ENCODE results near the gene SLC7A1.

The SLC7A1 gene

DNA sequence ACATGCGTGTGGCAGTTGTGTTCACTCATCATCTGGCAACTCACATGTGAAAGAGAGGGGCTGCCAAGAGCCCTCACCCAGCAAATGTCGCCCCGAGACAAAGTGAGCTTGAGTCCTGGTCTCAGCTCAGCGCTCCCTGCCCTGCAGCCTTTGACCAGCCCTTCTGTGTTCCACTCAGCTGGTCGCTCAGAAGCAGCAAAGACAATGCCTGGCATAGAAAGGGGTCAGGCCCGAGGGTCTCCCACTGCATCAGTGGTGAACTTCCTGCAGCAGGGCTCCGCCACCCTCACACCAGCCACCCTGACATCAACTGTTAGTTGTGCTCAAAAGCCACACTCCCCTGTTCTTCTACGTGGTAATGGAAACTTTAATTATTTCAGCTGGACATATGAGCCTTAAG lies 68.0 kb downstream of the SLC7A1 start:
- no peak for DNase-seq

DNA sequence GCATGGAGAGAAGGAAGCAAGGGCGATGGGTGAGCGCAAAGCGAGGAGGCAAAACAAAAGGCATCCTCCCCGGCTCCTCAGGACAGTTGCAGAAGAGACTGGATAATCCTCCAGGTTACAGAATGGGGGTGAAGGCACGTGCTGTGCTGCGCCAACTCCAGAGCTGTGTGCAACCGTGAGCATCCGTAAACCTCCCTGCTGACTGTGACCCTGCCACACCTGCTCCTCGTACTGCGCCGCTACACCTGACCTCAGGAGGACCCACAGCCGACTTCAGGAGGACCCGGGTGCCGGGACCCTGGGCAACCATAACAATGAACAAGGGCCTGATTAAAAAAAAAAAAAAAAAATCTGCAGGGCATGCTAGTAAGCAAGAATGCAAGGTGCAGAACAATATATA lies 68.7 kb downstream of the SLC7A1 start:
- DNase-seq: no peak

DNA sequence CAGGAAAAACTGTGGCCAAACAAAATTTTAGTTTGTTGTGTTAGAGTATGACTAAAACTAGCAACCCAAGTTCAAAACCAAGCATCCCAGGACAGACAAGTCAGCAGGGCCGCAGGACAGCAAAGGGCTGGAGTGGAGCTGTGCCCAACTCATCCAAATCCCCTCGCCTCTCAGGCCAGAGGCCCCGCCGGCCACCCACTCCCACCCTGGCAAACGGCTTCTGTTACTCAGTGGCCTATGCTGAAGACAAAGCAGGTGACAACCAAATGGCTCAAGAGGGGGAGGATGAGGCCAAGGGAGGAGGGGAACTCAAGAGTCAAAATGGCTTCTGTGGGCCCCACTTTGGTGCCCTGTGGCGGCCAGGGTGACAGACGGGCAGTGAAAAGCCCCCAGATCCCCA lies 69.7 kb downstream of the SLC7A1 start:
- no peak for DNase-seq

DNA sequence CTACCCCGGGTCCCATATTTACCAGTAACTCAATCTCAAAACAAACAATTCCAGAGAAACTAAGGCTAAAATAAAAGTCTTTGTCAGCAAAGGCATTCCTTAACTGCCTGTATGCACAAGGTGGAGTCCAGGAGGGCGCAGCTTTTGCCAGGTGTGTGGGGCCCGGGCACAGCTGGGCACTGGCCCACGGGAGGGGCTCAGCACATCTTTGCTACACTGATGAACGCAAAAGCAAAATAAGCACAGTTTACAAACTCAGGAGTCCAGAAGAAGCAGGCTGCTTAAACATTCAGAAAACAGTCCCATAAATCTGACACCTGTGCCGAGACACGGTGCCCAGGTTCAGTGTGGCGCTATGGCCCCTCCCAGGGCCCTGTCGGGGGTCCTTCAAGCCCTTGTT lies 70.8 kb downstream of the SLC7A1 start:
- DNase-seq: no peak

DNA sequence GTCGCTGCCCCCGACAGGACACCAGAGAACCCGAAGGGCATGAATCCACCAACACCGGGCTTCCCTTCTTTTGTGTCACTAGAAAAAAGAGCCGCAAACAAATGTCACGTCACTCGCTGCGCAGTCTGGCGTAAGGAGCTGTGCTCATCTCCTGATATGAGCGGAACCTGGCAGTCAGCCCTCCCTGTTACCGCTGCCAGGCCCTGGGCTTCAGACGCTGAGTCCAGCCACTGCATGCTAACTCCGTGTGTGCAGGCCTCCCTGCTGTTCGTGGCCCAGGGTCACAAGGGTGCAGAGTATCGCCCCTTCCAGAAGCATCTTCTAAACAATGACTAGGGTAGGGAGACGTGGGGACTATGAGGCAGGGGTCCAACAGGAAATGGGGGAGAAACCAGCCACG lies 71.3 kb downstream of the SLC7A1 start:
- no peak for DNase-seq

DNA sequence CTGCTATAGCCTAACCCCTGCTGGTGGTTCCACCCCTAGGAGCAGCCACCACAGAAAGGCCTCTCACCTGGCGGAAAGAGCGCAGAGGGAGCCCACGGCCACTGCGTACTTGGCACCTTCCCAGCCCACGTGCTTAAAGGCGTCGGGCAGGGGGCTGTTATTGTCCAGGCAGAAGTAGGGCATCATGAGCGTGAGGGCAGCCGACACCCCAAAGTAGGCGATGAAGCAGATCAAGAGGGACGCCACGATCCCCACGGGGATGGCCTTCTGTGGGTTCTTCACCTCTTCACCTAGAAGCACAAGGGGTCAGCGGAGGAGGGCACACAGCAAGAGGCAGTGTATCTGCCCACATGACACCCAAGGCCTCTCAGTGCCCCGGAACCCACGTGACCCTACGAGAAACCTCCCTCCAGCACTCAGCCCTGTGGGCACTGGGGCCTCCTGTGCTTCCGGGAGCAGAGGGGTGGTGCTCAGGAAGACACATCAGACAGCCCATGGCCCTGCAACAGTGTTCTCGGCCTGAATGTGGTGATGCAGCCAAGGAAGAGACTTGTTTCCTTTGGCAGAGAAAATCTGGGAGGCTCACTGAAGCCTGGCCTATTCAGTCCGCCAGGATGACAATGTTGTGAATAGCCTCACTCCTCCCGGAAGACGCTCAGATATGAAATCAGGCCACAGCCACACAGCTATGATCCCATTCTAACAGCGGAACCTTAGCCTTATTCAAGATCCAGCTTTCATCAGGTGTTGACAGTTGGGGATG lies 72.1 kb downstream of the SLC7A1 start:
- no peak for DNase-seq

DNA sequence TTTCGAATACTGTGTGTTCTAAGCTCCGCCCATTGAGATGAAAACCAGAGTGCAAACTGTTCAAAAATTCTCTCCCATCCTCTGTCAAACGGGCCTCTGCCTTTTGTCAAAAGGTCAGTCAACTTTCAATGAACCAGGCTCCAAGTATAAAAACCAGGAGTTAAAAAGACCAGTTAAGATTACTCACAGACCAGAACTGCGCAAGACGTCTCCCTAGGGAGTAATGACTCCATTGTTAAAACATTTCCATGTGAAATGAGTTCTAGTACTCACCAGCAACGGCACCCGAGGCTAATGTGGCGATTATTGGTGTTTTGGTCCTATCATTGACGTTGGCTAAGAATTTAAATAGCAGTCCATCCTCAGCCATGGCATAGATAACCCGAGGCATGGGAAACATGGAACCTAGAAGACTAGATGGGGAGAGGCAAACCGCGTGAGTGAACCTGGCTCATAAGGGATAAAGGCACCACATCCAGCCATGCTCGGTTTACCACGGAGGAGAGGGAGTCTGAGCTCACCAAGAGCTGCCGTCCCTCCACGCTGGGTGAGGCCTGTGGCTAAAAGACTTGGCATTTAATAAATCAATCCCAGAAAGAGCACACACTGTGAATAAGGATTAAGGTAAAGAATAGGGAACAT lies 73.3 kb downstream of the SLC7A1 start:
- no peak for DNase-seq

DNA sequence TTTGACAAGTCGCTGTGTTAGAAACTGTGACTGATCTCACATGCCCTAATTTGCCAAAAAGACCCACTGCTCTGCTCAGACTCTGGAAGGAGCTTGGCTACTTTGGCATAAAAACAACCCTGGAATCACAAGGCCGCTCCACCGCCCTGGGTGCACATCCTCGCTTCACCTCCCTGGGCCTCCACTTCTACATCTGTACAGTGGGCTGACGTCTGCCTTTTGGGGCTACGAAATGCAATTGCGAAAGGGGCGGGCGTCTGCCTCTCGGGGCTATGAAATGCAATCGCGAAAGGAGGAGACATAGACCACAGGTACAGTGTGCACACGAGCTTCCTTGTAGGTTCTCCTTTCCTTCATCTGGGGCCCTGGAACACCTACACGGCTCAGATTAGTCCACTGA lies 74.2 kb downstream of the SLC7A1 start:
- DNase-seq: no peak

DNA sequence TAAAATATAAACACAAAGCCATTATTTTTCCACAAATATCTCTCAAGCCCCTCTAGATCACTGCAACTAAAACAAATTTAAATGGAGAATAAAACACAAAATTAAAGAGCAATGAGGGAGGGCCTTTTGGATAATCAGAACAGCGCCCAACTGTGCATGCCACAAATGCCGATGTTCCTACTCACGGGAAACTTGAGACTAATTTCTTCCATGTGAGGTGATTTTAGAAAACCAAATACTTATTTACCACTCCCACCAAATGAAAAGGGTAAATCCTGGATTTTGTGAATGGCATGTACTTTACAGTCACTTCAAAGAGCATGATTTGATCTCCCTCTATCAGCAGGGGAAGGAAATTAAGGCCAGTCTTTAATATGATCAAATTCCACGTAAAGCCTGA lies 74.8 kb downstream of the SLC7A1 start:
- DNase-seq: no peak

DNA sequence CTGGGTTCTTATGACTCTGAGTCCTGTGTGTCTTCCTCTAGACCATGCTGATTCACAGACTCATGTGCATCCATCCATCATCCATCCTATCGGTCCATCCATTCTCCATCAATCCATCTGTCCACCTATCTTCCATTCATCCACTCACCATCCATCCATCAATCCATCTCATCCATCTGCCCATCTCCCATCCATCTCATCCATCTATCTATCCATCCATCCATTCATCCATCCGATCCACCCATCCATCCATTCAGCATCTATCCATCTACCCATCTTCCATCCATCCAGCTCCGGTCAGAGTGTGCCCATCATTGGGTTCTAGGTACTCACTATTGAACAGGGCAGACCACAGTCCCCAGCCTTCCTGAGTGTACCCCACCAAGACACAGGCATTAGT lies 75.6 kb downstream of the SLC7A1 start:
- no peak for DNase-seq

DNA sequence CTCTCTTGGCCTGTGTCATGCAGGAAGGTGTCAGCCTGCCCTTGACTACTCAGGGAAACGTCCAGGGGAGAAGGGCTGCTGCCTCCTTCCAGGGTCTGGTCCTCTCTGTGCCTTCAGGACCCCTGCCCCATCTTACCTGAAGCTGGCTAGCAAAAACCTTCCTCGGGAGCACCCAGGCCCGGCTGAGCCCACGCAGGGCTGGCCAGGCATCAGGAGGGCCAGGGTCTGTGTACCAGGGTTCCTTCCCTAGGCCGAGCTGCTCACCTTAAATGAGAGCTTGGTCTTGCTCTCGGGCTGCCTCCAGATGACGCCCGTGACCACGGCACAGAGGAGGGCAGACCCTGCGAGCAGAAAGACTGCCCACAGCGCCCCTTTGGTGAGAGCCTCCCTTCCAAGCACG lies 78.6 kb downstream of the SLC7A1 start:
- no peak for DNase-seq

DNA sequence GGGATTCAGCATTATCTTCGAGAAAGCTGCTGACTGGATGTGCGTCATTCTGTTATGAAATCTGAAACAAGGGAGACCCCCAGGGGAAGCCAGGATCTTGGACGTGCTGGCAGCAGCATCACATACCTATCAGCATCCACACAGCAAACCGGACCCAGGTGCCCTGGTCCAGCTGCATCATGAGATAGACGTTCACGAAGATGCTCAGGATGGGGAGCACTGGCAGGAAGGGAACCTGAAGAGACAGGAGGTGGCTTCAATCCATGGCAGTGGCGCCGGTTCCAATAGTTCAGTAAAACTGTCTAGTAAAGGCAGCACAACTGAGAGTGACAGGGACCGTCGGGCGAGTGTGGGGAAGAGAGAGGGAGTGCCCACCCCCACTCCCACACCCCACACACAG lies 79.5 kb downstream of the SLC7A1 start:
- DNase-seq: no peak

DNA sequence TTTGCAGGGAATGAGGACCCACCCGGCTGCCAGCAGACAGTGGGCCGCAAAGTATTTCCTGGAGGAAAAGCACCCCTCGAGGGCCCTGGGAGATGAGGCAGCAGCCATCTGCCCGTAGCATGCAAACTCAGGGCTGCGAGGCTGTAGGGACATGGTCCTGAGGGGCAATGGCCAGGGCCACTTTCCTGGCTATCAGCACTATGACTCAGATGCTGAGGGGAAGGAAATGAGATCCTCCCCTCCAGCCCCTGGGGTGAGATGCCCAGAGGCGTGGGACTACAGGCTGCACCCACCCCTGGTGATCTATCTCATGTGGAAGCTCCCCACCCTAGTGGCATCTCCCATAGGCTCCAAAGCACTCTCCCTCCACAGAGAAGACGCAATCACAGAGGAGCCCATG lies 80.1 kb downstream of the SLC7A1 start:
- DNase-seq: no peak

DNA sequence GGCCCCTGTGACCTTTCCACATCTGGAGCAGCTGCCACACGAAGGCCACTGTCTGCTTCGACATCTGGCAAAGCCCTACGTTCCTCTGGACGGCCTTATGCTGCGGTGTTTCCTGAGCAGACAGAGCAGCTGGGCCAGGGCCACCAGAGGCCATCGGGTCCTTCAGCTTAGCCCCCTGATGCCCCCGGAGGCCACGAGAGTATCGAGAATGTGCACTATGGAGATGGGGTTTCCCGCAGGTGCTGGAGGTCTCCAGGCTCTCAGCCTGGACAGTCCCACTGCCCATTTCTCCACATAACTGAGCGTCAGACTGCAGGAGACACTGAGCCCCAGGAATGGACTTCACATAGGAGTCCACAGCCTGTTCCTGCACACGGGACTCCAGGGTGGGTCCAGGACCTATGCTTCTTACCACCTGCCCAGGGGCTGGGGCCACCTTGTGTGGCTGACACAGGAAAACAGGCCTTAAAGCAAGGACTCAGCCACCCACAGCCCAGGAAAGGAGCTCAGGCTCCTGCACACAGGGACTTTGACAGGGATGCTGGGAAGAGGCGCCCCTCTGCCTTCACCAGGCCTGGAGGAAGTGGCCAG lies 80.7 kb downstream of the SLC7A1 start:
- DNase-seq: no peak

DNA sequence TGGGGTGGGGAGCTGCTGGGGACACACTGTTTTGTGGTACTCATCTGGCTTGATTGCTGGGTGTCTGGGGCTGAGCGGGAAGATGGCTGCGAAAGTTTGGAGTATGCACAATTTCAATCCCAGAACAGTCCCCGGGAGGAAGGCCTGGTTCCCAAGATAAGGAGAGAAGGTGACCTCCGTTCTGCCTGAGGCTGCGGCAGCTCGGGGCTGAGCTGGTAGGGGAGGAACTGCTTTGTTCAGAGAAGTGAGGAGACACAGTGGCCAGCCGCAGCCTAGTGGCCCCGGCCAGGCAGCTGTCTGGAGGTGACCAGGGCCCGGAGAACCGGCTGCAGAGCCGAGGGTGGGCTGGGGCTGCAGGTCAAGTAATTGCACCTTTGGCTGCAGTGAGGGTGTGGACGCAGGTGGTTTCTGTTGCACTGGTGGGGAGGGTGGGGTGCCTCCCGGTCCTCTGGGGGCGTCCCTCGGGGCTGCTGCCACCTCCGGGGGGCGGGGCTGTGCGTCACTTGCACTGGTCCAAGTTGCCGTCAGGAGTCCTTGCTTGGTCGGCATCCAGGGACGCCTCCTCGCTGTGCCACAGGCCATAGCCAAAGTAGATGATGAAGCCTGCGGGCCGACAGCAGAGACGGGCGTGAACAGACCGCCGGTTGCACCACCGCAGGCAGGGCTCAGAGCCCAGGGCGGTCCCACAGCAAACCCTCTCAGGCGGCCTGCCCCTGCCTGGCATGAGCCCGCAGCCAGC lies 81.3 kb downstream of the SLC7A1 start:
- no peak for DNase-seq

DNA sequence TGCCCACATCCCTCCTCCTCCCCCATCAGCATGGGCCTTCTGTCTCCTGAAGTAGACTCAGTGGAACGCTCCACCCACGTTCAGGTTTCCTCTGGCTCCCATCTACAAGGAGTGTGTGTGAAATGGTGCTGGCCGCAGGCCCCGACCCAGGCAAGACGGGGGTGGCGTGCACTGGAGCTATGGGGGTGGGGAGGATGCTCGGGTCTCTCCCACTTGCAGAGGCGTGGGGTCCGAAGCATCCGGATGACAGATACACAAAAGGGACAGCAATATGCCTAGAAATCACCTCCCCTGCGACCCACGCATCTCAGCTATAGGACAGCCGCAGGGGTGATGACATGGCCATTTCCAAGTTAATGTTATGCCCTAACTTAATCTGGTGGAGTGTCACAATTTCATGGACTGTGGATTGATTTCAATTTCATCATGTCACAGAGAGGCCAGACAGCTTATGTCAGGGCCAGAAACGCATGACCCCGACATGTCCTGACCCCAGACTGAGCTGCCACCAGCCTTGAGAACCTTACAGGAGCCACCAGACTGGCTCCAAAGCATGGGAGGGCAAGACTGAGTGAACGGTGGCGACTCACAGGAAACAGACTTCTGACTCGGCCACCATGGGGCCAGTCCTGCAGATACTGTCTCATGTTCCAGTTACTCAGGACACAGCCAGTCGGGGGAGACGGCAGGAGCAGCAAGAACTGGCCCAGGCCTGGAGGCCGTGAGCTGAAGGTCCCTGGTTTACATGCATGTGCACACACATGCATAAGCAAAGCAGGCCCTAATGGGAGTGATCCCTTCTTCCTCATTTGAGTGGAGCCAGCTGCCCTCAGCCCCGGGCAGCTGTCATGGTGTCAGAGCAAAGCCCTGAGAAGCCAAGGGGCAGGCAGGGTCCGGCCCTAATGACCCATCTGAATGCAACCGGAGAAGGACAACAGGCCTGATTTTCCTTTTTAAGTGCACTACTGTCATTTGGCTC lies 82.2 kb downstream of the SLC7A1 start:
- DNase-seq: no peak

DNA sequence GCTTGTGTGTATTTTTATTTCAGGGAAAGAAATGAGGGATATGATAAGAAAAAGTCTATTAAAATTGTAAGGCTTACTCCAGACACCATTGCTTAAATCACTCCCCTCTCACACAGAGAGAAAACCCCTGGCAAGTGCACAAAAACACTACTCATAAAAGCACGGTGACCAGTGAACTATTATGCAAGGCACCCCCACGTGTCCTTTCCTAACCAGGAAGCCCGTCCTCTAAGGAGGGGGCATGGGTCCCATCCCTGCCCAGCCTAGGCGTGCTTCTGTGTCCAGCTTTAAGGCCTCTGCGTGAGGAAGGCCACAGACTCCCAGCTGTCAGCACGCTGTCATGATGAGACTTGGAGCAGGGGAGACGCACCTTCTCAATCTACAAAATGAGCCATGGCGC lies 83.5 kb downstream of the SLC7A1 start:
- no peak for DNase-seq

DNA sequence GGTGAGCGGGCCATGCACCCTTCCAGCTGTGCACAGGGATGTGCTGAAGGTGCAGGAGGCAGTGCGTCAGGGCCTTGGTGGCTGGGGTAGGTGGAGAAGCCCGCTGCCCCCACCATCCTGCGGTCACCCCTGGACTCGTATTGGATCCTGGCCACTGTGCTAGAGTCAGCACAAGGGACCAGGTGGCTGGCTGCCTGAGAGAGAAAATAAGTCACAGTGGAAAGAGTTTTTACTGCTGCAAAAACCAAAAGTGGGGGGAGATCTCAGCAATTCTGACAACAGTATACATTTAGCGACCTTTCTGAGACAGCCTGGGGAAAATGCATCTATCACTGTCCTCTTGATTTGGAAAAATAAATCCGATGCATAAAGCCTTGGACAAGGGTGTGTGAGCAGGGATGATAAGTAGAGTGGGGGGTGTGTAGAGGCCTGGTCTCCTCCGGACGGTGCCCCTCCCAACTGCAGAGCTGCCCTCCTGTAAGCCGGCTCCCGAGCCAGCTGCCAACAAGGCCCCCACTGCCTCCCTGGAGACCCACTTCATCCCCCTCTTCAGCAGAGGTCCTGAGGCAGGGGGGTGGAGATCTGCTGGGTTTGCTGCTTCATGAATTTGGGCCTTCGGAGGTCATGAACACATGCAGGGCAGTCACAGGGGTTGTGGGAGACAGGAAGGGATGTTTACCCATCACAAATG lies 84.2 kb downstream of the SLC7A1 start:
- no peak for DNase-seq

DNA sequence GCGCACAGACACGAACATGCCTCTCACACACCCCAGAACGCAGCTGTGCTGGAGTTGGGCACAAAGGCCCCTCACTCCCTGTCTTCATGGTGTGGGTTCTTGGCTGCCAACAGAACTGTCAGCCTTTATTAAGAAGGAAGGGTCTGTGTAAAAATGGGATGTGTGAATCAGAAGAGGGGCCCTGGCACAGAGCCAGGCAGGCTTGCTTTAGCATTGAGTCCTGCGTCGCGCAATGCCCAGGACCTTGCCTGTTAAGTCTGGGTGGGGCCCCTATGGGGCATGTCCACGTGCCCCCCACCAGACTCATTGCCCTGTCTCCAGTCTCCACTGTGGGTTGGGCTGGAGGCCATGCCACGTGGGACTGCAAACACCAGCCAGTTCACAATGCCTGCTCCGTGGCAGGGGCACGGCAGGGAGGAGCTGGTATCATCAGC lies 84.8 kb downstream of the SLC7A1 start:
- no peak for DNase-seq

DNA sequence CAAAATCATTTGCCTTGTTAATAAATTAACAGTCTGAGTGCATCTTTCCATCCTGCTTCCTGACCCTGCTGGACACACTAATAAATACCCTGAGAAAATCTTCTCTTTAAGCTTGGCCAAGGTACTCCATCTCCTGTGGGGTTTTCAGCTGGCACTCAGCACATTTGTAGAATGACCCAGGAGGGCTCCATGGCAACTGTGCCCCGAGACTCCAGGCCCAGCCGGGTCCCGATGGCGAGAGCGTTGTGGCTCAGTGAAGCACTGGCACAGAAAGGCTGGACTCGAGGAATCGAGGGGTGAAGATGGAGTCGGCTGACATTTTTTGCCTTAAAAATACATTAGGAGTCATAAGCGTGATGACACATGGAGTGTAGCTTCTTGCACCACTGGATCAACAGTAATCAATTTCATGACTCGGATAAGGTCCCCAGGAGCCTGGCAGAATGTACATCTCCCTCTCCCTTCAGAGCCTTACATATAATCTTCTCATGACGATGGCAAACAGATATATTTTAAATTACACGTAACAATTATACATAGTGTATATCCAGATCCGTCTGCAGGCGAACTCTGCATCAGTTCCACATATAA lies 85.4 kb downstream of the SLC7A1 start:
- DNase-seq: no peak

DNA sequence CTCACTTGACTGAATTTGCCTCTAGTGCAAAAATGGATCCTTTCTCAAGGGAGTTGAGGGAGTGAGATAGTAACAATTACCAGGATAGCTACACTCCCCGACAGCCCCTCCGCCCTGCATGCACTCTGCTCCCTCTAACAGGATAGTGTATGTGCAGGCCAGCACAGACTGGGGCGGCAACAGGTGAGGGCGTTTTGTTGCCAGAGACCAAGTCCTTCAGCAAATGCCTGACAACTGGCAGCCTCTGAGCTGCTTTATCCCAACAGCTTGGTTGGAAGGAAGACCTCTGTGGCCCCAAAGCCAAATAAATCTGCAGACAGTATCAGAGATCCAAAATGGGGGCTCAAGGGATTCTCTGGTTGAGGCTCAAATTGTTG lies 86.6 kb downstream of the SLC7A1 start:
- no peak for DNase-seq

Measured in CD4-positive, alpha-beta T cell treated with Interleukin-17A for 4 hours (primary cell).